NB4 (cell line): ENCODE data around the gene MDFI.

ENCODE experiments used
- MYC ChIP-seq: IDR thresholded peaks from 2 replicates; pipeline ENCODE4 v1.6.1; 2011; ENCODE audit warnings: low read depth, low read length
- POLR2A ChIP-seq: IDR thresholded peaks from 2 replicates; pipeline ENCODE4 v1.6.1; 2011; ENCODE audit warnings: mild to moderate bottlenecking; ENCODE audit not compliant: insufficient read length; ENCODE audit errors: extremely low read depth
- TF ChIP-seq, protein P1 (sequence below): IDR thresholded peaks from one replicate; pipeline ENCODE4 v1.5.1; 2012; ENCODE audit warnings: low read depth, low read length
- TF ChIP-seq, protein P2 (sequence below): IDR thresholded peaks from 2 replicates; pipeline ENCODE4 v1.6.1; 2011; ENCODE audit warnings: low read depth, low read length

DNA sequence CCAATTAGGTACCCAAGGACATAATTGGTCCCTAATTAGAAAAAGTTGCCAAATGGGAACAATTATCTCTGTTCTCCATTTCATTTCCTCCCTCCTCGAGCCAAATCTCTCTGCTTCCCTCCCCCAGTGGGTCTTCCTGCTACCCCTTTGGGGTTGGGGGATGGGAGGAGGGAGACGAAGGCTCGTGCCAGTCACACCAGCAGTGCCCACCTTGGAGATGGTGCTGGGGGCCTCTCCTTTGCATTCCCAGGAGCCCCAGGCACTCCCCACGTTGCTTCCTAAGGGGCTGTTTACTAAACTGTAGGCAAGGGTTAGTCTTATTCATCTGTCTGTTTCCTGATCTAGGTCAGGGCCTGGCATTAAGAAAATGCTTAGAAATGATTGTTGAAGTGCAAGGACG lies 33.1 kb downstream of the MDFI start:
- TF ChIP-seq, protein P1, sequence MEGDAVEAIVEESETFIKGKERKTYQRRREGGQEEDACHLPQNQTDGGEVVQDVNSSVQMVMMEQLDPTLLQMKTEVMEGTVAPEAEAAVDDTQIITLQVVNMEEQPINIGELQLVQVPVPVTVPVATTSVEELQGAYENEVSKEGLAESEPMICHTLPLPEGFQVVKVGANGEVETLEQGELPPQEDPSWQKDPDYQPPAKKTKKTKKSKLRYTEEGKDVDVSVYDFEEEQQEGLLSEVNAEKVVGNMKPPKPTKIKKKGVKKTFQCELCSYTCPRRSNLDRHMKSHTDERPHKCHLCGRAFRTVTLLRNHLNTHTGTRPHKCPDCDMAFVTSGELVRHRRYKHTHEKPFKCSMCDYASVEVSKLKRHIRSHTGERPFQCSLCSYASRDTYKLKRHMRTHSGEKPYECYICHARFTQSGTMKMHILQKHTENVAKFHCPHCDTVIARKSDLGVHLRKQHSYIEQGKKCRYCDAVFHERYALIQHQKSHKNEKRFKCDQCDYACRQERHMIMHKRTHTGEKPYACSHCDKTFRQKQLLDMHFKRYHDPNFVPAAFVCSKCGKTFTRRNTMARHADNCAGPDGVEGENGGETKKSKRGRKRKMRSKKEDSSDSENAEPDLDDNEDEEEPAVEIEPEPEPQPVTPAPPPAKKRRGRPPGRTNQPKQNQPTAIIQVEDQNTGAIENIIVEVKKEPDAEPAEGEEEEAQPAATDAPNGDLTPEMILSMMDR, result no peak
- TF ChIP-seq POLR2A, result no peak
- no peak for TF ChIP-seq MYC
- TF ChIP-seq, protein P2, sequence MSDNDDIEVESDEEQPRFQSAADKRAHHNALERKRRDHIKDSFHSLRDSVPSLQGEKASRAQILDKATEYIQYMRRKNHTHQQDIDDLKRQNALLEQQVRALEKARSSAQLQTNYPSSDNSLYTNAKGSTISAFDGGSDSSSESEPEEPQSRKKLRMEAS, result no peak
